ENCODE results near the gene CCDC40. TPM values are rescaled to one million over a fixed set of nuclear protein-coding genes. Genes with fewer than 3 reads are reported as not detected.

CCDC40 gene
- total and polyA plus RNA-seq, 10 of the 15 experiments (the other 5 are each of a cell fraction or from before 2014, with no cell fraction given) = 0.06 to 0.10 TPM; not detected in 8

GRCh38 chr17:80141463-80142165 is 105.2 kb downstream of the CCDC40 start:
- SMC1A ChIA-PET (ENCODE audit: uncharacterized antibody, unreplicated experiment) = interaction anchor here (0.6 kb wide), 1 partner anchor 11 kb away, joined by 3 read pairs; no protein-coding TSS in a partner anchor
- 0 out of 2 replicates have a peak, but pooled peaks cover 3% of the 10 kb centered on the region for H4K20me1 ChIP-seq (ENCODE audit: control insufficient read depth, insufficient read depth)
- DNase-seq (ENCODE audit: low read depth, low spot score) (no peak), ATAC-seq (no peak), FAIRE-seq (no peak)
- 0 out of 2 replicates have a peak overlapping the region, but pooled peaks have one; percentile 31 for H3K4me2 ChIP-seq (ENCODE audit: control insufficient read depth, insufficient read depth)
- BruUV-seq (replicated peaks) = no TSS peak
- H3K9me3 ChIP-seq (replicated peaks; ENCODE audit: control insufficient read depth, insufficient read depth, low read length) = no peaks in the 10 kb centered on the region
- H3K79me2 ChIP-seq (ENCODE audit: control insufficient read depth, insufficient read depth, low read length) = peaks cover 38% of the 10 kb centered on the region
- WGBS (ENCODE audit: insufficient coverage, insufficient replicate concordance, low lambda C conversion rate, missing lambda C conversion rate) = 97% methylated on average over 7 of the region's 7 CpGs
- no peak overlapping the region for H3K9ac ChIP-seq (ENCODE audit: control insufficient read depth, insufficient read depth, low read length)
- H3K4me1 ChIP-seq (ENCODE audit: control insufficient read depth, insufficient read depth, low read length) = peaks cover 11% of the 10 kb centered on the region
- no peak overlapping the region for H3K27ac ChIP-seq (ENCODE audit: control insufficient read depth, insufficient read depth)
- H3K36me3 ChIP-seq (ENCODE audit: control insufficient read depth in 2 of 2, insufficient read depth in 2 of 2, low read length in 1 of 2) = peaks cover 33 to 36% of the 10 kb centered on the region in 2 experiments
- intact Hi-C loops (cut with micrococcal nuclease; ENCODE audit: unreplicated experiment) = no loop called here
- in situ Hi-C loops (cut with MboI) = no loop called here
- POLR2A ChIA-PET = no interaction called here
- TF ChIP-seq FOXM1 (IDR thresholded peaks at IDR 0.05; ENCODE audit: low read depth, low read length) (no peak), POLR2AphosphoS5 (IDR thresholded peaks at IDR 0.05; ENCODE audit: low read length) (no peak), PAX5 (IDR thresholded peaks at IDR 0.05; ENCODE audit: borderline replicate concordance, low read depth, low read length) (no peak), NFIC (IDR thresholded peaks at IDR 0.05; ENCODE audit: low read depth, low read length) (no peak), CHD1 (IDR thresholded peaks at IDR 0.05; ENCODE audit: low read depth, low read length) (no peak), SMC3 (IDR thresholded peaks at IDR 0.05; ENCODE audit: borderline replicate concordance, low read length) (no peak), MTA3 (IDR thresholded peaks at IDR 0.05; ENCODE audit: borderline replicate concordance, low read length) (no peak), DPF2 (IDR thresholded peaks at IDR 0.05) (no peak)
- TF ChIP-seq, protein P1, sequence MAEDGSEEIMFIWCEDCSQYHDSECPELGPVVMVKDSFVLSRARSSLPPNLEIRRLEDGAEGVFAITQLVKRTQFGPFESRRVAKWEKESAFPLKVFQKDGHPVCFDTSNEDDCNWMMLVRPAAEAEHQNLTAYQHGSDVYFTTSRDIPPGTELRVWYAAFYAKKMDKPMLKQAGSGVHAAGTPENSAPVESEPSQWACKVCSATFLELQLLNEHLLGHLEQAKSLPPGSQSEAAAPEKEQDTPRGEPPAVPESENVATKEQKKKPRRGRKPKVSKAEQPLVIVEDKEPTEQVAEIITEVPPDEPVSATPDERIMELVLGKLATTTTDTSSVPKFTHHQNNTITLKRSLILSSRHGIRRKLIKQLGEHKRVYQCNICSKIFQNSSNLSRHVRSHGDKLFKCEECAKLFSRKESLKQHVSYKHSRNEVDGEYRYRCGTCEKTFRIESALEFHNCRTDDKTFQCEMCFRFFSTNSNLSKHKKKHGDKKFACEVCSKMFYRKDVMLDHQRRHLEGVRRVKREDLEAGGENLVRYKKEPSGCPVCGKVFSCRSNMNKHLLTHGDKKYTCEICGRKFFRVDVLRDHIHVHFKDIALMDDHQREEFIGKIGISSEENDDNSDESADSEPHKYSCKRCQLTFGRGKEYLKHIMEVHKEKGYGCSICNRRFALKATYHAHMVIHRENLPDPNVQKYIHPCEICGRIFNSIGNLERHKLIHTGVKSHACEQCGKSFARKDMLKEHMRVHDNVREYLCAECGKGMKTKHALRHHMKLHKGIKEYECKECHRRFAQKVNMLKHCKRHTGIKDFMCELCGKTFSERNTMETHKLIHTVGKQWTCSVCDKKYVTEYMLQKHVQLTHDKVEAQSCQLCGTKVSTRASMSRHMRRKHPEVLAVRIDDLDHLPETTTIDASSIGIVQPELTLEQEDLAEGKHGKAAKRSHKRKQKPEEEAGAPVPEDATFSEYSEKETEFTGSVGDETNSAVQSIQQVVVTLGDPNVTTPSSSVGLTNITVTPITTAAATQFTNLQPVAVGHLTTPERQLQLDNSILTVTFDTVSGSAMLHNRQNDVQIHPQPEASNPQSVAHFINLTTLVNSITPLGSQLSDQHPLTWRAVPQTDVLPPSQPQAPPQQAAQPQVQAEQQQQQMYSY (CRISPR knock-in tag; IDR thresholded peaks at IDR 0.05) = no peak
- TF ChIP-seq, protein P2, sequence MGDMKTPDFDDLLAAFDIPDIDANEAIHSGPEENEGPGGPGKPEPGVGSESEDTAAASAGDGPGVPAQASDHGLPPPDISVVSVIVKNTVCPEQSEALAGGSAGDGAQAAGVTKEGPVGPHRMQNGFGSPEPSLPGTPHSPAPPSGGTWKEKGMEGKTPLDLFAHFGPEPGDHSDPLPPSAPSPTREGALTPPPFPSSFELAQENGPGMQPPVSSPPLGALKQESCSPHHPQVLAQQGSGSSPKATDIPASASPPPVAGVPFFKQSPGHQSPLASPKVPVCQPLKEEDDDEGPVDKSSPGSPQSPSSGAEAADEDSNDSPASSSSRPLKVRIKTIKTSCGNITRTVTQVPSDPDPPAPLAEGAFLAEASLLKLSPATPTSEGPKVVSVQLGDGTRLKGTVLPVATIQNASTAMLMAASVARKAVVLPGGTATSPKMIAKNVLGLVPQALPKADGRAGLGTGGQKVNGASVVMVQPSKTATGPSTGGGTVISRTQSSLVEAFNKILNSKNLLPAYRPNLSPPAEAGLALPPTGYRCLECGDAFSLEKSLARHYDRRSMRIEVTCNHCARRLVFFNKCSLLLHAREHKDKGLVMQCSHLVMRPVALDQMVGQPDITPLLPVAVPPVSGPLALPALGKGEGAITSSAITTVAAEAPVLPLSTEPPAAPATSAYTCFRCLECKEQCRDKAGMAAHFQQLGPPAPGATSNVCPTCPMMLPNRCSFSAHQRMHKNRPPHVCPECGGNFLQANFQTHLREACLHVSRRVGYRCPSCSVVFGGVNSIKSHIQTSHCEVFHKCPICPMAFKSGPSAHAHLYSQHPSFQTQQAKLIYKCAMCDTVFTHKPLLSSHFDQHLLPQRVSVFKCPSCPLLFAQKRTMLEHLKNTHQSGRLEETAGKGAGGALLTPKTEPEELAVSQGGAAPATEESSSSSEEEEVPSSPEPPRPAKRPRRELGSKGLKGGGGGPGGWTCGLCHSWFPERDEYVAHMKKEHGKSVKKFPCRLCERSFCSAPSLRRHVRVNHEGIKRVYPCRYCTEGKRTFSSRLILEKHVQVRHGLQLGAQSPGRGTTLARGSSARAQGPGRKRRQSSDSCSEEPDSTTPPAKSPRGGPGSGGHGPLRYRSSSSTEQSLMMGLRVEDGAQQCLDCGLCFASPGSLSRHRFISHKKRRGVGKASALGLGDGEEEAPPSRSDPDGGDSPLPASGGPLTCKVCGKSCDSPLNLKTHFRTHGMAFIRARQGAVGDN (IDR thresholded peaks at IDR 0.05) = no peak
- H3K4me3 ChIP-seq = 0 out of 2 replicates have a peak overlapping the region, but pooled peaks have one; percentile 1
- CTCF ChIA-PET = interaction anchor here (0.9 to 4.9 kb wide), 3 partner anchors 21 to 60 kb away, joined by 3 to 21 read pairs (median 3); partner anchors contain the start of gene GAA
- no peaks in the 10 kb centered on the region for H3K27me3 ChIP-seq (replicated peaks in 1 of 2; ENCODE audit: control insufficient read depth in 2 of 2, insufficient read depth in 2 of 2, low read length in 1 of 2)
- RAD21 ChIA-PET (ENCODE audit: unreplicated experiment) = no interaction called here
- no peak overlapping the region for H2AFZ ChIP-seq (ENCODE audit: control insufficient read depth, low read depth, low read length)
